ENCODE results near the gene STYXL2.

STYXL2 gene

GRCh38 chr1:167093846-167094516 lies at the start of gene STYXL2:
TSS of gene STYXL2 (plus strand) at chr1:167094075. CDS start at chr1:167094850, 775 bp downstream.
- DNase-seq (ENCODE audit: insufficient read length, low spot score) (no peak), FAIRE-seq (no peak)

DNA sequence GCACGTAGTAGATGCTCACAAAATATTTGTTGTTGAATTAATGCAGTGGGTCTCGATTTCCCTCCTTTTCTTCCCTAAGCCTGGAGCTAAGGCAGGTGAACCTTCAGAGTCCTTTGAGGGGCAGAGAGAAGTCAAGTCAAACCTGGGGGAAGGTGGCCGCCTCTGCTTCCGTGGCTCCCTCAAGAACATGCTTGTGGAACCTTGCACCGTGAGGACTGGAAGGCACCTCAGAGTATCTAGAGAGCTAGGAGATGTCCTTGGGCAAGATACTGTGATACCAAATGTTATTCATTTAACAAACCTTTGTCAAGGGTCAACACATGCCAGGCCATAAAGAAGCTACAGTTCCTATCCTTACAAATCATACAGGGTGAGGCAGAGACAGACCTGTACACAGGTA lies 42.0 kb upstream of the STYXL2 start:
- DNase-seq (ENCODE audit: insufficient read length, low spot score) (no peak), FAIRE-seq (no peak)

DNA sequence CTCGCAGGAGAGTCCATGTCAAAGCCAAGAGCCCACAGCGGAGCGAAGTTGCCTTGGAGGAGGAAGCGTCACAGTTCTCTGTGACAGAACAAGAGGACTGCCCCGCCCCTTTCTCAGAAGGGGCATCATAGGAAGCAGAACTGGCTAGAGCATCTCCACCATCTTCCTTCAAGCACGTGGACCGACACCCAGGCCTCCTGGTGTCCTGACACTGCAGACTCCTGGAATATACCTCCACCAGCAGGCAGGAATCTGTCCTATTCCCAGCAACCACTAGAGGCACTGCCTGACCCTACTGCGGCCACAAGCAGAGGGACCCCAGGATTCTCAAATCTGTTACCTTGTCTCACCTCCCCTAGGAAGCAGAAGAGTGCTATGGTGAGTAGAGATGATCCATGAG lies 41.5 kb upstream of the STYXL2 start:
- FAIRE-seq (no peak), DNase-seq (ENCODE audit: insufficient read length, low spot score) (no peak)

GRCh38 chr1:167054531-167054930 lies 39.3 kb upstream of the STYXL2 start:
- DNase-seq (ENCODE audit: insufficient read length, low spot score) (no peak), FAIRE-seq (no peak)

DNA sequence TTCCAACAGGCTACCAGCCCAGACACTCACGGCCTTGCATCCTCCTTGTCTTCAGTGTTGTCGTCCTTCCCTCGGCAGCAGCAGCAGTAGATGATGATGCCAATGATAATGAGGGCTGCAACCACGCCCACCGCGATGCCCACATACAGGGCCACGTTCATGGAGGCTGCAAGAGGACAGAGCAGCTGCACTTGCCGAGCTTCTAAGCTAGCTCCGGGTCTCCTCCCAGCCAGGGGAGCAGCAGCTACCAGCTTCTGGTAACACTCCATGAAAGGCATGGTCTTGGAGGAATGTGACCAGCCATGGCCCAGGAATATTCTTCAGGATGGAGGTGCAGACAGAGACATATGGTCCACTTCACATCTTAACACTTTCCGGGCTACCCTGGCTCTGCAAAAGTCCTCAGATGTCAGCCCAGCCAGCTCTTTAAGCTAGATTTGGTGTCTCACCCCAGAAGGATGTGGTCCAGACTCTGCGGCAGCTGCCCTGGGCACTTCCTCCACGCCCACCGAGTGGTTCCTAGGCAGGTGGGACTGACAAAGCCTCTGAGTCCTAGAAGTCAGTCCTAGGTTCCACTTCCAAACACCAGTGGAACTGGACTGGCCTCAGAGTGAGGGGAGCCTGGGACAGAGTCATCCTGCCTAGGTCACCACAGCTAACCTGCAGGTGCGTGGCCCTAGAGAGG lies 38.8 kb upstream of the STYXL2 start:
- DNase-seq (ENCODE audit: insufficient read length, low spot score) (no peak), FAIRE-seq (no peak)

DNA sequence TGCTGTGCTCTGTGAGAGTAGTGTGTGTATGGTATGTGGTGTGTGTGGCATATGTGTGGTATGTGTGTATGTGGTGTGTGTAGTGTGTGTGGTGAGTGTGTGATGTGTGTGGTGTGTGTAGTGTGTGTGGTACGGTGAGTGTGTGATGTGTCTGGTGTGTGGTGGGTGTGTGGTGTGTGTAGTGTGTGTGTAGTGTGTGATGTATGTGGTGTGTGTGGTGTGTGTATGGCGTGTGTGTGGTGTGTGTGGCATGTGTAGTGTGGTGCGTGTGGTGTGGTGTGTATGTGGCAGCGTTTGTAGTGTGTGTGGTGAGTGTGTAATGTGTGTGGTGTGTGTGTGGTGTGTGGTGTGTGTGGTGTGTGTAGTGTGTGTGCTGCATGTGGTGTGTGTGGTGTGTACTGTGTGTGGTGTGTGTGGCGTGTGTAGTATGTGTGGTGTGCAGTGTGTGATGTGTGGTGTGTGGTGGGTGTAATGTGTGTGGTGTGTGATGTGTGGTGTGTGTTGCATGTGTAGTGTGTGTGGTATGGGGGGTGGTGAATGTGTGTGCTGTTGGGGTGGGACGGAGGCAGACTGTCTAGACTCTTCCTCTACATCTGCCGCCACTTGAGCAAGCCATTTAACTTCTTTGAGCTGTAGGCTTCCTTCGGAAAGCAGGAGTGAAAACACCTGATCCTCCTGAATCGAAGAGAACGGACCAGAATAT lies 37.2 kb upstream of the STYXL2 start:
- FAIRE-seq (peak; percentile 98), DNase-seq (ENCODE audit: insufficient read length, low spot score) (no peak)

DNA sequence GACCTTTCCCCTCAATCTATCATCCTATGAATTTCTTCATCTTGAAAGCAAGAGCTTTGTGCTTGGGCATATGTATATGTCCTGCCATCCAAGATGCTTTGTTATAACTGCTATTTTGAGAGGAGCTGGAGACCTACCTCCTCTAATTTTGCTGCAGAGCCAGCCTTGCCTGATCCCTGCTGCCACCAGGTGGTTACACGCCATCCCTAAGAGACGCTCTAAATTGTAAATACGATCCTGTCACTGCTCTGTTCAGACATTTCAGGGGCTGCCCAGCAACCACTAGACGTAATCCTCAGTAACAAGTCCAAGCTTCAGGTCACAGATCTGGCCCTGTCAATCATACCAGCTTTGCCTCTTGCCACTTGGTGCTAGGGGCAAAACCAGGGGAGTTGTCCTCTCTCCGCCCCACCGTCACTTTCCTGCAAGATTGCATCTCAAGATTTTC lies 36.6 kb upstream of the STYXL2 start:
- DNase-seq (ENCODE audit: insufficient read length, low spot score) = peak; percentile 56
- FAIRE-seq = no peak

DNA sequence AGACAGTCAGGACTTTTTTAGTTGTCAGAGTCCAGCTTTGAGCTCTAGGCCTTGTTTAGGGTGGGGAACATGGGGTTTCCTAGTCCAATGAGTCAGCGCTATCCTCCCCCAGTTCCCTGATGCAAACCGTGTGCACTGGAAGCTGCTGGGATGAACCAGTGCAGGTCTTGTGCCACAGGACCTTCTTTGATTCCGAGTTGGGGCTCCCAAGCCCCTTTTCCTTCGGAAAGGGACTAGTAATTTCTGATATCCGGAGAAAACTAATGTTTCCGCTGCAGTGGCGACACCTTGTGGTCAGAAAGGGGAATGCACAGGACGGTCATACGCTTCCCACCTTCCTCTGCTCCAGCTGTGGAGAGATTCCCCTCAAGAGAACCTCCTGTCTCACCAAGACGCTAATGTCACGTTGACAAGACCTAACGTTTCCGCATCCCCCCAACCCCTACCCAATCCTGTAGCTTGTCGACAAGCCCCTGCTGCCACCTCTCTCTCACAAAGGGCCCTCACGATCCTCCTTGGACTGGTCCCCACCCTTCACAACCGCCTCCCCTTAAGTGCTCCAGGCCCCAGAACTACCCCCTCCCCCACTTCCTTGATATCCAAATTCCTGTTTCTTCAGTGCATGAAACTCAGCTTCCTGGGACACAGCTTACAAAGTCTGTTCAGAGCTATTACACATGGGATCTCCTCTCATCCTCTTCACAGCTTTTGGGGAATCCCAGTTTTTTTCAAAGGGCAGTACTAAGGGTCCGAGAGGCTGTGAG lies 34.6 kb upstream of the STYXL2 start:
- FAIRE-seq (no peak), DNase-seq (ENCODE audit: insufficient read length, low spot score) (peak; percentile 68)

DNA sequence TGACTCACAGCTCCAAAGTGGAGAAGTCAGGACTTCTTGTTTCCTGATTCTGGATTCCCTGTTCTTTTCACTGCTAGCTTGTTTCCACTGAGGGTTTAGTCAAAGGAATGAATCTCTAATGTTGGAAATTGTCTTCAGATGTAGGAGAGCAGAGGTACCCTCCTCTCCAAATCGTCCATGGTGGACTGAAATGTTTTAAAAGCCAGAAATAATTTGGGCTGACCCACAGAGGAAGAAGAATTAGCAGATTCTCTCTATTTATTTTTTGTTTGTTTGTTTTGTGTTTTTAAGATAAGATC lies 34.1 kb upstream of the STYXL2 start:
- DNase-seq (ENCODE audit: insufficient read length, low spot score) = no peak
- FAIRE-seq = no peak

DNA sequence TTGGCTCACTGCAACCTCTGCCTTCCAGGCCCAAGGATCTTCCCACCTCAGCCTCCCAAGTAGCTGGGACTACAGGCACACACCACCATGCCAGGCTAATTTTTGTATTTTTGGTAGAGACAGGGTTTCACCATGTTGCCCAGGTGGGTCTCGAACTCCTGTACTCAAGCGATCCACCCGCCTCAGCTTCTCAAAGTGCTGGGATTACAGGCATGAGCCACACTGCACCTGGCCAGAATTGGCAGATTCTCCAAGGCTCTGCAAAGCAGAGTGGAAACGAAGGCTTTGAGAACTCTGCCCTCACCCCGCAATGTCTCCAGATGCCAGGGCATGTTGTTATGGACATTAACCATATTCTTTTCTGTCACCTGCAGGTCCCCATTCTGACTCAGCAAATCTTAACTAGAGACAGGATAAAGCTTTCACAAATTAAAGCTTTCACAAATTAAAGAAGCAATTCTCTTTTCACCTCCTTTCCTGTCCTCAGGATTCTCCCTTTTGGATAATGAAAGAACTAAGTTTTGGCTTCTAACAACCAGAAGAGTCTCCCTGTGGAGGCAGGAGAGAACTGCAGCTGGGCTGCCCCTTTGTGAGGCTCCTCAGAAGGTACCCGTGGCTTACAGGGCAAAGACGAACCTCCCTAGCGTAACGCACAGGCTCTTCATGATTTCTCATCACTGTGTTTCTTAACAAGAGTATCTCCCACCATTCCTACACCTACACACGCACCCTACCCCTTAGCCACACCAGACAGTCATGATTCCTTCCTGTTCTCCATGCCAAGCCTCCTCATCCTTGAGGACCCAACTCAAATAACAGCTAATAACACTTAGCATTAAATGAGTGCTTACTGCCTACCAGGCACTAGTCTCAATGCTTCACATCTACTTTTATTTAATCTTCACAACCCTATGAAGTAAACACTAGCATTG lies 33.5 kb upstream of the STYXL2 start:
- FAIRE-seq = no peak
- DNase-seq (ENCODE audit: insufficient read length, low spot score) = peak; percentile 27

GRCh38 chr1:167061073-167061464 lies 32.8 kb upstream of the STYXL2 start:
- FAIRE-seq = no peak
- DNase-seq (ENCODE audit: insufficient read length, low spot score) = no peak

DNA sequence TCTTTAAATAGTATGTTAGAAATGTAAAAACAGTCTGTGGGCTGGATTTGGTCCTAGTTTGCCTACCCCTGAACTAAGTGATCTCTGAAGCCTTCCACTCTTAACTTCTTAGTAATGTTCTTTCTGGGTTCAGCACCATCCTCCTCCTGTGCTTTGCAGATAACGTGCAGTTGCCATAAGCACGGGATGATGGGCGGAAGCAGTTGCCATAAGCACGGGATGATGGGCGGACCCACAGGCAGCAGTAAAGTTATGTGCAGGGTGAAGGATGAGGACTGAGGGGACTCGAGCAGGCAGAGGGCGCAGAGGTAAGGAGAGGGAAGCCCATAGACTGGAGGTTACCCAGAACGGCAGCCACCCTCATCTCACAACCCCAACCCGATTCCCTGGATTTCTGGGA lies 29.3 kb upstream of the STYXL2 start:
- DNase-seq (ENCODE audit: insufficient read length, low spot score) = no peak
- no peak for FAIRE-seq

- DNase-seq (ENCODE audit: insufficient read length, low spot score) = no peak
- no peak for FAIRE-seq
Measured at GRCh38 chr1:167065471-167065870, 28.4 kb upstream of the STYXL2 start.

DNA sequence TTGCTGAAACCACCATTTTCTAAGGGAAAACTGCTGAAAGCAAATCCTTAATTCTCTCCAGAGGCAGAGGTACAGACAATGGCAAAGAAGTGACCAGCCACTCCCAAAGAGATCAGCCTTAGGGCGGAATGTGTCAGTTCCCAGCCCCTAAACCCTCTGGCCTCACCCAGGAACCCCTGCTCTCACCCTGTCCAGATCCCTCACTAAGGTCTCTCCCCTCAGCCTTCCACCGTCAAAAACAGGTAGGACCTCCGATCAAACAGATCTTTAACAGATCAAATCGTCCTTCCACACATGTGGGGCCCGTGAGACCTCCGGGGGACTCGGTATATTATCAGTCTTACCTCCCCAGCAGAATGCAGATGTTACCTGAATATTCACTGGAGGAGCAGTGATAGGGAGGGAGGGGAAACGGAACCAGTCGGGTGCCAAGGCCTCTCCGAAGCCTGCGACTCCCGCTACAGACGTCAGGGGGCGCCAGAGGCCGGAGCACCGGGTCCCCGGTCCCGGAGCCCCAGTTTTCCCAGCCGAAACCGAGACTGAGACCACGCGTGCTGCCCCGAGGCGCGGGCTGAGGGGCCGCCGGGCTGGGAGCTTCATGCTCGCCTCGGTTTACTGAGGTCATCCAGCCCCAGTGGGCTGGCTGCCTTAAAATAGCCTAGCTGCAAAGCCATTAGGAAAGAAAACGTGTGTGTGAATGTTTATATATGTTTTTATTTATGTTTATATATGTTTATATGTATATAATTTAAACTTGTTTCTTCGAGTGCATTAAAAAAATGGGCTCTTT lies 27.3 kb upstream of the STYXL2 start:
- DNase-seq (ENCODE audit: insufficient read length, low spot score) = peak; percentile 85
- FAIRE-seq = no peak

DNA sequence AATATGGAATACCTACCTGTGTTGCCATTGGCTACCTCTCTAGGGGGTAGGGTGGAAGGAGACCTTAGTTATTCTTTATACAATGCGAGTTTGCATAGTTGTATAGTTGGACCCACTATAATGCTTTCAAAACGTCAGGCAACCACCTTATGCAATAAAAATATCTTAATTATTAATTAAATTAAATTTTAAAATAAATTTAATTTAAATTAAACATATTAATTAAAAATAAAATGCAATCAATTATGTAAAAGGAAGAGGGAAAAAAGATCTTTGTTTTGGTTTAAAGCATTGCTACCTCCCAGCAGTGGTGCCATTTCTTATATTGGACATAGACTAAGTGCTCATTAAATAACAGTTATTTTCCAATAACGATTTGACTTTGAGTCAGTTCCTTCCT lies 26.0 kb upstream of the STYXL2 start:
- no peak for FAIRE-seq
- DNase-seq (ENCODE audit: insufficient read length, low spot score) = no peak

- peak; percentile 33 for FAIRE-seq
Measured at GRCh38 chr1:167068761-167069160, 25.1 kb upstream of the STYXL2 start.

DNA sequence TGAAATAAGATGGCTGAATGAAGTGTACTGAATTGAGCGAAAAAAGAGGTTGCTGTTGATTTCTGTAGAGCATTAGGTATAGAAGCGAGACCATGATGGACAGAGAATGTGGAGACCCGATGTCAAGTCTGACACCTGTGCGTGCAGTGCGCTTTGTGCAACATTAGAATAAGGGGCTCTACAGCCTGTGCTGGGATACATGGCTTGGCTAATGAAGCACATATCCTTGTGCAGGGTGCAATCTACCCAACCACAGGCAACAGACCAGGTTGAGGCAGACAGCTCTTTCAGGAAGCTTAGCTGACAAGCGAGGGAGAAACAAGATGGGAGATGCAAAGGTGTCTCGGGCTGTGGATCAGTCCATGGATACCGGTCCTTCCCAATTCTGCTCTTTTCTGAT lies 22.6 kb upstream of the STYXL2 start:
- FAIRE-seq (no peak), DNase-seq (ENCODE audit: insufficient read length, low spot score) (no peak)

More at GRCh38 chr1:167068761-167069160, 25.1 kb upstream of the STYXL2 start:
- DNase-seq (ENCODE audit: insufficient read length, low spot score) = no peak

GRCh38 chr1:167076136-167076710 lies 17.7 kb upstream of the STYXL2 start:
- FAIRE-seq (no peak), DNase-seq (ENCODE audit: insufficient read length, low spot score) (no peak)
